MCF 10A (cell line): ENCODE data around the gene RNU6-9. TPM values are rescaled to one million over a fixed set of nuclear protein-coding genes. Genes with fewer than 3 reads are reported as not detected.

ENCODE experiments used
- BruUV-seq: library from RNA; stranded (reverse); fragments of 400-500 nt; replicated peaks from 2 replicates; lab custom pipeline; 2021; lab: Mats Ljungman, UMichigan
- CTCF ChIA-PET: fragments of 300-600 bp; sonication (Branson Sonifier 250); formaldehyde crosslinking; extraction: SDS; loops from one replicate; lab custom pipeline; 2021; ENCODE audit warnings: antibody characterized with exemption, inconsistent platforms; lab: Yijun Ruan, JAX
- POLR2A ChIA-PET: fragments of 300-600, 350-650 bp; sonication (Branson Sonifier 250); formaldehyde crosslinking; extraction: SDS; loops from one replicate; lab custom pipeline; 2020; ENCODE audit warnings: antibody characterized with exemption, inconsistent platforms; lab: Yijun Ruan, JAX
- DNase-seq: peaks from one replicate; pipeline ENCODE4 v3.0.0-alpha.2; 2018; ENCODE audit not compliant: unreplicated experiment
- H3K27ac Mint-ChIP-seq: one replicate; pipeline ENCODE4 v1.8.0; 2022; ENCODE audit warnings: mild to moderate bottlenecking, low read depth, mixed read lengths; ENCODE audit not compliant: unreplicated experiment
- H3K27me3 Mint-ChIP-seq: one replicate; pipeline ENCODE4 v1.8.0; 2022; ENCODE audit warnings: mixed read lengths; ENCODE audit not compliant: insufficient read depth, unreplicated experiment
- H3K36me3 Mint-ChIP-seq: one replicate; pipeline ENCODE4 v1.8.0; 2022; ENCODE audit warnings: mild to moderate bottlenecking, moderate library complexity, mixed read lengths; ENCODE audit not compliant: insufficient read depth, unreplicated experiment
- H3K4me1 Mint-ChIP-seq: one replicate; pipeline ENCODE4 v1.8.0; 2022; ENCODE audit warnings: mixed read lengths; ENCODE audit not compliant: insufficient read depth, unreplicated experiment
- H3K4me3 Mint-ChIP-seq: one replicate; pipeline ENCODE4 v1.8.0; 2022; ENCODE audit warnings: mild to moderate bottlenecking, moderate library complexity, mixed read lengths; ENCODE audit not compliant: unreplicated experiment
- H3K9me3 Mint-ChIP-seq: one replicate; pipeline ENCODE4 v1.8.0; 2022; ENCODE audit warnings: mixed read lengths; ENCODE audit not compliant: unreplicated experiment
- intact Hi-C: fragments of 100-400 bp; cut with micrococcal nuclease; formaldehyde crosslinking; loops from 2 replicates; pipeline ENCODE4 v1.14.1; 2022
- total RNA-seq: library from RNA; stranded (reverse); gene quantifications from 2 replicates; pipeline ENCODE4 v1.2.3, GENCODE V29; 2022
- TF ChIP-seq, protein P1 (sequence below): fragments of 200-600 bp; IDR thresholded peaks from one replicate; pipeline ENCODE4 v1.8.0; 2022; ENCODE audit warnings: antibody characterized with exemption, mild to moderate bottlenecking; ENCODE audit not compliant: unreplicated experiment

The RNU6-9 gene
- total RNA-seq, 1 experiment from 2014 or later: not detected

DNA sequence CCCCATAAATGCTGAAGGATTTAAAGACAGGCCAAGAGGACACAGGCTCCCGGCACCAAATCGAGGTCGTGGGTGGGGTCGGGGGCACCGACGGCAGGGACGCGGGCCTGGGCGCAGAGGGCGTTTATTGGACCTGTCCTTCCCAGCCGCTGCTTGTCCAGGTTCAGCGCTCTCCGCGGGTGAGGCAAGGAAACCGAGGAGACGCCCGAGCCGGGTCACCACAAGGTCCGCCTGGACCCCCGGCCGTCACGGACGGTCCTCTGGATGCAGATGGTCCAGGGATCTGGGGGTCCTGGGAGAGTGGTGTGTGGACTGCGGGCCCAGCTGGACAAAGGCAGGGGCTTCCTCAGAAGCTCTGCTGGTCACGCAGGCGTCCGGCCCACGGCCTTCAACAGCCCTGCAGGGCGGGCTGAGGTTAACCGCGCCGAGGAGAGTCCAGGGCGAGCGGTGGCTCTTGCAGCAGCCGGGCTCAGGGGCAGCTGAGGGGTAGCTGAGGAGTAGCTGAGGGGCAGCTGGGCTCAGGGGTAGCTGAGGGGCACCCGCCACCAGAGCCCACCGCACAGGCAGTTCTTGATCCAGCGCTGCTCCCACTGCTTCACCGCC, 25.3 kb upstream of the RNU6-9 start:
- no peak overlapping the region for H3K4me3 Mint-ChIP-seq
- intact Hi-C loops: no loop called here
- H3K36me3 Mint-ChIP-seq: peaks cover 26% of the 10 kb centered on the region
- peaks cover 24% of the 10 kb centered on the region for H3K4me1 Mint-ChIP-seq
- TSS peak; percentile 58 for BruUV-seq
- H3K9me3 Mint-ChIP-seq: no peaks in the 10 kb centered on the region
- H3K27ac Mint-ChIP-seq: no peak overlapping the region
- no peak for DNase-seq
- TF ChIP-seq, protein P1, sequence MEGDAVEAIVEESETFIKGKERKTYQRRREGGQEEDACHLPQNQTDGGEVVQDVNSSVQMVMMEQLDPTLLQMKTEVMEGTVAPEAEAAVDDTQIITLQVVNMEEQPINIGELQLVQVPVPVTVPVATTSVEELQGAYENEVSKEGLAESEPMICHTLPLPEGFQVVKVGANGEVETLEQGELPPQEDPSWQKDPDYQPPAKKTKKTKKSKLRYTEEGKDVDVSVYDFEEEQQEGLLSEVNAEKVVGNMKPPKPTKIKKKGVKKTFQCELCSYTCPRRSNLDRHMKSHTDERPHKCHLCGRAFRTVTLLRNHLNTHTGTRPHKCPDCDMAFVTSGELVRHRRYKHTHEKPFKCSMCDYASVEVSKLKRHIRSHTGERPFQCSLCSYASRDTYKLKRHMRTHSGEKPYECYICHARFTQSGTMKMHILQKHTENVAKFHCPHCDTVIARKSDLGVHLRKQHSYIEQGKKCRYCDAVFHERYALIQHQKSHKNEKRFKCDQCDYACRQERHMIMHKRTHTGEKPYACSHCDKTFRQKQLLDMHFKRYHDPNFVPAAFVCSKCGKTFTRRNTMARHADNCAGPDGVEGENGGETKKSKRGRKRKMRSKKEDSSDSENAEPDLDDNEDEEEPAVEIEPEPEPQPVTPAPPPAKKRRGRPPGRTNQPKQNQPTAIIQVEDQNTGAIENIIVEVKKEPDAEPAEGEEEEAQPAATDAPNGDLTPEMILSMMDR: no peak
- H3K27me3 Mint-ChIP-seq: no peaks in the 10 kb centered on the region
- POLR2A ChIA-PET: no interaction called here
- CTCF ChIA-PET: no interaction called here

DNA sequence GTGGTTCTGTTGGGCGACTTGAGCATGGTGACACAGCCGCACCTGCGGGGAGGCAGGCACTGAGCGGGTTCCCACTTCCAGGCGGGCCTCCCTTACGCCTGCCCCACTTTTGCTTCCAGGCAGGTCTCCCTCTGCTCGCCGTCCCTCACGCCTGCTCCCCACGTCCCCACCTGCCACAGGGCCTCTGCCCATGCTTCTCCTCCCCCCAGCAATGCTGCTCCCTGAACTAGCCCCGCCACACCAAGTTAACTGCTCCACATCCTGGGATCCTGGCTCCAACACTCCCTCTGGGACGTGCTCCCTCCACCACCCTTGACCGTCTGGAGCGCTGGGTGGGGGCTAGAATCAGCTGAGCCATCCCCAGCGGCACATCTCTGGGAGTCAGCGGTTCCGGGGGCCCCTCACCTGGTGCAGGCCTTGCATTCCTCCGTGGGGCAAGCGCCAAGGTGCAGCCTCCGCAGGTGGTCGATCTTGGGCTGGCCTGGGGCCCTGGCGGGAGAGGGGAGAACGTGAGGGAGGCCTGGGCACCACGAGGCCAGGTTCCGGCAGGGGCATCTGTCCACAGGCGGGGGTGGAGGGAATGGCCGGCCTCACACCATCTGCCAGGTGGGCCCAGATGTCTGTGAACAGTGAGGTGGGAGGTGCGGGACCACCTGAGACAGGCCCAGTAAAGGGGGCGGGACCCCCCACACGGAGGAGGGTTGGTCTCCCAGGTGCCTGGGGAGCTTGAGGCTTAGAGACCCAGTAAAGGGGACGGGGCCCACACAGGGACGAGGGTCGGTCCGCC, 24.6 kb upstream of the RNU6-9 start:
- intact Hi-C loops: no loop called here
- no TSS peak for BruUV-seq
- peaks cover 24% of the 10 kb centered on the region for H3K4me1 Mint-ChIP-seq
- ChIA-PET CTCF (no interaction called here), POLR2A (no interaction called here)
- DNase-seq: no peak
- TF ChIP-seq, protein P1: no peak
- peaks cover 26% of the 10 kb centered on the region for H3K36me3 Mint-ChIP-seq
- no peaks in the 10 kb centered on the region for H3K9me3 Mint-ChIP-seq
- H3K27me3 Mint-ChIP-seq: no peaks in the 10 kb centered on the region
- H3K4me3 Mint-ChIP-seq: no peak overlapping the region
- H3K27ac Mint-ChIP-seq: no peak overlapping the region

DNA sequence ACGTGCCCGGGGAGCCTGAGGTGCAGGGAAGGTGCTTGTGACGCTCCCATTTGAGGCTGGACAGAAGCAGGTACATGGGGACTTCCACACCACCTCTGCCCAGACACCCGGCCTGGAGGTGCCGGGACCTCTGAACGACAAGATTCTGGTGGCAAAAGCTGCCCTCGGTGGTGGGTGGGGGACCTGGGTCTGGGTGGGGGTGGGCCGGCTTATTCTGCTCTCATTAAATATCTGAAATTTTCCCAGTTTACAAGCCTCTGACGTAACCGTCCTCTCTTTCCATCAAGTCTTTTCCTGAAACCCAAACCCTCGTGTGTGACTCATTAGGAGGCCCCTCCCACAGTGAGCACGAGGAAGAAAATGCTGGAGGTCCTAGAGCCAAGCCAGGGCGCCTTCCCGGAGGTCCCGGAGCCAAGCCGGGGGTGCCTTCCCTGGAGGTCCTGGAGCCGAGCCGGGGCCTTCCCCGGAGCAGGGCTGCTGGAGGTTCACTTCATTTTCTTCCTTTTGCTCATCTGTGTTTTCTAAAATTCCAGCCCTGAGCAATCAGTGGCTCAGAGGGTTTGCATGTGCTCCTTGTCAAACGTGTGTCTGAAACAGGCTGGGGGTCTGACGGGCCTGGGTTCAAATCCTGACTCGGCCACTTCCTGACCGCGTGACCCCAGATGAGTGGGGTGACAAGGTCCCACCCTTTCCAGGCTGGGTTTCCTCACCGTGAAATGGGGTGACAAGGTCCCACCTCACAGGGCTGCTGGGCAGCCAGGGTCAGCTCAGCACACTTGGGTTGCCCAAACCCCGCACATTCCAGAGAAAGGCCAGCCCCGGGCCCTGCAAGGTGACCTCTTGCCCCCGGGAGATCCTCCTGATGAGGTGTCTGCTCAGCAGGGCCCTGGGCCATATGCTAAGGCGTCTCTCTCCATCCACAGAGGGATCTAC, 23.8 kb upstream of the RNU6-9 start:
- ChIA-PET CTCF (interaction anchor here (0.6 to 1.0 kb wide), 2 partner anchors 13 to 129 kb away, joined by 3 read pairs; no protein-coding TSS in a partner anchor), POLR2A (no interaction called here)
- no peaks in the 10 kb centered on the region for H3K9me3 Mint-ChIP-seq
- peaks cover 24% of the 10 kb centered on the region for H3K4me1 Mint-ChIP-seq
- peaks cover 29% of the 10 kb centered on the region for H3K36me3 Mint-ChIP-seq
- intact Hi-C loops: loop anchor here (5.0 kb wide), 1 partner anchor 43 kb away; the partner anchor contains the start of gene R3HDM4
- no peak overlapping the region for H3K27ac Mint-ChIP-seq
- peak; percentile 92 for DNase-seq
- no peaks in the 10 kb centered on the region for H3K27me3 Mint-ChIP-seq
- TF ChIP-seq, protein P1: no peak
- H3K4me3 Mint-ChIP-seq: no peak overlapping the region
- BruUV-seq: no TSS peak
